Caco-2 (cell line): ENCODE measurements around the gene NEB. TPM values are rescaled to one million over a fixed set of nuclear protein-coding genes. Genes with fewer than 3 reads are reported as not detected.

Source experiments
- BruUV-seq: library from RNA; stranded (reverse); fragments of 400-500 nt; replicated peaks from 2 replicates; lab custom pipeline; 2021; lab: Mats Ljungman, UMichigan
- CTCF ChIA-PET: fragments of 300-600 bp; sonication (Branson Sonifier 250); formaldehyde crosslinking; loops from one replicate; lab custom pipeline; 2022; ENCODE audit warnings: antibody characterized with exemption; lab: Charles Lee
- POLR2A ChIA-PET: fragments of 300-600 bp; sonication (Branson Sonifier 250); formaldehyde crosslinking; loops from one replicate; lab custom pipeline; 2022; ENCODE audit warnings: antibody characterized with exemption; lab: Charles Lee
- DNase-seq, 2 experiments: peaks; one replicate each; pipeline versions ENCODE4 v3.0.0 to v3.0.0-alpha.2; 2020 to 2022
- H3K27me3 ChIP-seq: replicated peaks from 2 replicates; pipeline ENCODE4 v1.6.0; 2011; ENCODE audit warnings: low read length; ENCODE audit not compliant: control insufficient read depth, insufficient read depth
- H3K36me3 ChIP-seq: 2 replicates; pipeline ENCODE4 v1.5.1; 2011; ENCODE audit warnings: low read length; ENCODE audit not compliant: control insufficient read depth, insufficient read depth
- H3K4me1 ChIP-seq: fragments of 250-450 bp; sonication (Bioruptor Pico); 2 replicates; pipeline ENCODE4 v1.5.1; 2020; ENCODE audit warnings: mild to moderate bottlenecking
- H3K4me3 ChIP-seq: 2 replicates; pipeline ENCODE4 v1.5.1; 2011; ENCODE audit warnings: low read depth, mild to moderate bottlenecking, control low read depth, low read length
- H3K9me3 ChIP-seq: fragments of 250-450 bp; sonication (Bioruptor Pico); 2 replicates; pipeline ENCODE4 v1.5.1; 2020; ENCODE audit warnings: mild to moderate bottlenecking, moderate library complexity
- H3K27ac Mint-ChIP-seq: one replicate; pipeline ENCODE4 v1.8.0; 2022; ENCODE audit warnings: mixed read lengths; ENCODE audit not compliant: unreplicated experiment
- H3K27me3 Mint-ChIP-seq: one replicate; pipeline ENCODE4 v1.8.0; 2022; ENCODE audit warnings: mixed read lengths; ENCODE audit not compliant: insufficient read depth, unreplicated experiment
- H3K36me3 Mint-ChIP-seq: one replicate; pipeline ENCODE4 v1.8.0; 2022; ENCODE audit warnings: mild to moderate bottlenecking, mixed read lengths; ENCODE audit not compliant: insufficient read depth, unreplicated experiment
- H3K4me1 Mint-ChIP-seq: one replicate; pipeline ENCODE4 v1.8.0; 2022; ENCODE audit warnings: low read depth, mixed read lengths; ENCODE audit not compliant: unreplicated experiment
- H3K4me3 Mint-ChIP-seq: one replicate; pipeline ENCODE4 v1.8.0; 2022; ENCODE audit warnings: mild to moderate bottlenecking, moderate library complexity, mixed read lengths; ENCODE audit not compliant: unreplicated experiment
- H3K9me3 Mint-ChIP-seq: one replicate; pipeline ENCODE4 v1.8.0; 2022; ENCODE audit warnings: mixed read lengths; ENCODE audit not compliant: unreplicated experiment
- intact Hi-C: fragments of 100-400 bp; cut with micrococcal nuclease; formaldehyde crosslinking; loops from one replicate; pipeline ENCODE4 v1.10.0; 2022; ENCODE audit not compliant: unreplicated experiment
- total RNA-seq: library from RNA; stranded (reverse); gene quantifications from 2 replicates; pipeline ENCODE4 v1.2.3, GENCODE V29; 2022
- TF ChIP-seq, protein P1 (sequence below), 2 experiments: fragments of 200-600 bp in 1 of 2; IDR thresholded peaks; 1 replicate in 1 of 2; 2 replicates in 1 of 2; pipeline versions ENCODE4 v1.5.1 to v1.8.0; 2011 to 2022; ENCODE audit warnings: antibody characterized with exemption in 1 of 2, control low read depth in 1 of 2, inconsistent platforms in 1 of 2, low read depth in 1 of 2, low read length in 1 of 2, mild to moderate bottlenecking in 1 of 2, moderate library complexity in 1 of 2; ENCODE audit not compliant: insufficient read depth in 1 of 2, severe bottlenecking in 1 of 2, unreplicated experiment in 1 of 2

The NEB gene
- total RNA-seq, 1 experiment from 2014 or later = 14.7 TPM

DNA sequence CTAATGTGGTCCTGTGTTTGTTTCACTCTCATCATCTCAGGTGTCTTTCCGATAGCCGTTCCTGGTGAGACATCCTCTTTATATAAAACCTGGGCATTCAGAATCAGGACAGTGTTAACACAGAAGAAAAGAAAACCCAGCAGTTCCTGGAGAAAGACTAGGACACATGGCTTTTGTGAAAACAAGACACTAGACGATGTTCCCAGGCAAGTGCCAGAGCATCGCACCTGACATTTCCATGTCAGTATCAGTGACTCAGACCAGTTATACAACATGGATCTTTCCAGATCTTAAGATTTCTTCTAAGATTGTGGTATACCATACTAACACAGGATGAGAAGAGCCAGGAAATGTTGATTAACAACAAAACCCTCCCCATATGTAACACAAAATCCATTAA is 228.1 kb downstream of the NEB start:
- Mint-ChIP-seq H3K4me1 (no peaks in the 10 kb centered on the region), H3K4me3 (no peak overlapping the region), H3K9me3 (no peaks in the 10 kb centered on the region), H3K27ac (no peak overlapping the region), H3K27me3 (no peaks in the 10 kb centered on the region), H3K36me3 (no peaks in the 10 kb centered on the region)
- ChIA-PET POLR2A (no interaction called here), CTCF (no interaction called here)
- Histone ChIP-seq H3K9me3 (no peaks in the 10 kb centered on the region), H3K36me3 (no peaks in the 10 kb centered on the region; the same call in 1 of the 2 replicates), H3K4me3 (no peak overlapping the region), H3K27me3 (no peaks in the 10 kb centered on the region), H3K4me1 (no peaks in the 10 kb centered on the region)
- intact Hi-C loops = no loop called here
- BruUV-seq = no TSS peak
- TF ChIP-seq, protein P1, sequence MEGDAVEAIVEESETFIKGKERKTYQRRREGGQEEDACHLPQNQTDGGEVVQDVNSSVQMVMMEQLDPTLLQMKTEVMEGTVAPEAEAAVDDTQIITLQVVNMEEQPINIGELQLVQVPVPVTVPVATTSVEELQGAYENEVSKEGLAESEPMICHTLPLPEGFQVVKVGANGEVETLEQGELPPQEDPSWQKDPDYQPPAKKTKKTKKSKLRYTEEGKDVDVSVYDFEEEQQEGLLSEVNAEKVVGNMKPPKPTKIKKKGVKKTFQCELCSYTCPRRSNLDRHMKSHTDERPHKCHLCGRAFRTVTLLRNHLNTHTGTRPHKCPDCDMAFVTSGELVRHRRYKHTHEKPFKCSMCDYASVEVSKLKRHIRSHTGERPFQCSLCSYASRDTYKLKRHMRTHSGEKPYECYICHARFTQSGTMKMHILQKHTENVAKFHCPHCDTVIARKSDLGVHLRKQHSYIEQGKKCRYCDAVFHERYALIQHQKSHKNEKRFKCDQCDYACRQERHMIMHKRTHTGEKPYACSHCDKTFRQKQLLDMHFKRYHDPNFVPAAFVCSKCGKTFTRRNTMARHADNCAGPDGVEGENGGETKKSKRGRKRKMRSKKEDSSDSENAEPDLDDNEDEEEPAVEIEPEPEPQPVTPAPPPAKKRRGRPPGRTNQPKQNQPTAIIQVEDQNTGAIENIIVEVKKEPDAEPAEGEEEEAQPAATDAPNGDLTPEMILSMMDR (IDR thresholded peaks at IDR 0.05; ENCODE audit: insufficient read depth in 1 of 2, low read depth in 1 of 2, low read length in 1 of 2, severe bottlenecking in 1 of 2, unreplicated experiment in 1 of 2) = no peak
- no peak for DNase-seq

DNA sequence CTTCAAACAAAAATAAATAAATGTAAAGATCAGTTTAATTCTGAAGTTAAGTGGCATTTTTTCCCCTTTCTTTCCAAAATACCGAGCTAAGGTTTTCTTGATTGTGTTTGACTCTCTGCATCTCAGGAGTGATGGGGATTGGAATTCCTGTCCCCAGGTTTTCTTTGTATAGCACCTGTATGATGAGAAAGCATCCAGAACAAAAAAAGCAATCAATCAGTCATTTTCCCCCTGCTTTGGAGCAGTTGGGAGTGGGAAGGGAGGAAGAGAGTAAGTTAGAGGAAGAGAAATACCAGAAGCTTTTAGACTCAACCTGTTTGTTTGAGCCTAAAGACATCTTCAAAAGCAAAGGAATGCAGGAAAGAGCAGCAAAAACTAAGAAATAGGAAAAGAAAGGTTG is 236.1 kb downstream of the NEB start:
- H3K36me3 ChIP-seq = no peaks in the 10 kb centered on the region
- Mint-ChIP-seq H3K9me3 (no peaks in the 10 kb centered on the region), H3K36me3 (no peaks in the 10 kb centered on the region), H3K4me1 (no peaks in the 10 kb centered on the region), H3K4me3 (no peak overlapping the region), H3K27ac (no peak overlapping the region), H3K27me3 (no peaks in the 10 kb centered on the region)
- no peaks in the 10 kb centered on the region for H3K9me3 ChIP-seq
- ChIA-PET CTCF (no interaction called here), POLR2A (no interaction called here)
- no peak overlapping the region for H3K4me3 ChIP-seq
- TF ChIP-seq, protein P1 (IDR thresholded peaks at IDR 0.05; ENCODE audit: insufficient read depth in 1 of 2, low read depth in 1 of 2, low read length in 1 of 2, severe bottlenecking in 1 of 2, unreplicated experiment in 1 of 2) = no peak
- no peaks in the 10 kb centered on the region for H3K4me1 ChIP-seq
- DNase-seq = no peak
- H3K27me3 ChIP-seq = no peaks in the 10 kb centered on the region
- no TSS peak for BruUV-seq
- intact Hi-C loops = no loop called here

DNA sequence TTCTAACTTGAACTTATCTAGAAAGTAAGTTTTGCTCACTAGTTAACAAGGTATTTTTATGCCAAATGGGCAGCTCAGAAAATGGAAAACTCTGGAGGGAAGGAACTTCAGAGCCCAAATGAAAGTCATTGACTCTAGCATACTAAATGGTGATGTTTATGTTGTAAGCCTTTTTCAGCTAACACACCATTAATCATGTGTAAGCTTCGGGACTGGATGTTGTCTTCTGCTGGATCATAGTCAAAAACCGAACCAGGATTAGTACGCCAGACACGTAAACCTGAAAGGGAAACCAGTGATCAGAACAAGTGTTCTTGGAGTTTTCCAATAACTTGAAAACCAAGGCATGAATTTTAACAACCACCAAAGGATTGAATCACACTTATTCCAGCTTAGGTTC is 242.8 kb downstream of the NEB start:
- DNase-seq = no peak
- H3K27me3 Mint-ChIP-seq = no peaks in the 10 kb centered on the region
- Histone ChIP-seq H3K36me3 (no peaks in the 10 kb centered on the region; the same call in 1 of the 2 replicates), H3K4me1 (no peaks in the 10 kb centered on the region), H3K4me3 (no peak overlapping the region), H3K9me3 (no peaks in the 10 kb centered on the region), H3K27me3 (no peaks in the 10 kb centered on the region)
- intact Hi-C loops = no loop called here
- no peaks in the 10 kb centered on the region for H3K4me1 Mint-ChIP-seq
- H3K27ac Mint-ChIP-seq = no peak overlapping the region
- ChIA-PET POLR2A (no interaction called here), CTCF (no interaction called here)
- TF ChIP-seq, protein P1 (IDR thresholded peaks at IDR 0.05; ENCODE audit: insufficient read depth in 1 of 2, low read depth in 1 of 2, low read length in 1 of 2, severe bottlenecking in 1 of 2, unreplicated experiment in 1 of 2) = no peak
- BruUV-seq = no TSS peak
- H3K4me3 Mint-ChIP-seq = no peak overlapping the region
- peaks cover 12% of the 10 kb centered on the region for H3K36me3 Mint-ChIP-seq
- H3K9me3 Mint-ChIP-seq = no peaks in the 10 kb centered on the region
